Common myeloid progenitor, CD34-positive (primary cell): ENCODE measurements around the gene PRTG.

ENCODE experiments used
- CTCF ChIA-PET: fragments of 350-600 bp; sonication (Branson Sonifier 250); formaldehyde crosslinking; loops from one replicate; lab custom pipeline; 2021; ENCODE audit warnings: antibody characterized with exemption; lab: Charles Lee
- POLR2A ChIA-PET: fragments of 350-600 bp; sonication (Branson Sonifier 250); formaldehyde crosslinking; loops from one replicate; lab custom pipeline; 2021; ENCODE audit warnings: antibody characterized with exemption; lab: Charles Lee
- DNase-seq, 3 donors: peaks; one replicate each; pipeline versions ENCODE4 v3.0.0 to v3.0.0-alpha.2; 2013
- H3K27ac ChIP-seq, 2 experiments: 1 replicate in 1 of 2; 2 replicates in 1 of 2; pipeline ENCODE4 v1.7.0; 2013; ENCODE audit warnings: inconsistent platforms in 2 of 2, low read length in 2 of 2, mild to moderate bottlenecking in 2 of 2, low read depth in 1 of 2, moderate library complexity in 1 of 2; ENCODE audit not compliant: severe bottlenecking in 2 of 2, insufficient read depth in 1 of 2, poor library complexity in 1 of 2
- H3K27me3 ChIP-seq, 5 experiments: replicated peaks in 2 of 5; 1 replicate in 3 of 5; 2 replicates in 2 of 5; pipeline versions ENCODE4 v1.6.1 to v1.7.0; 2013; ENCODE audit warnings: low read length in 4 of 5, mild to moderate bottlenecking in 2 of 5, moderate library complexity in 2 of 5, inconsistent platforms in 1 of 5; ENCODE audit not compliant: insufficient read depth in 5 of 5, control insufficient read depth in 4 of 5
- H3K36me3 ChIP-seq, 4 experiments: 1 replicate in 2 of 4; 2 replicates in 2 of 4; pipeline versions ENCODE4 v1.6.1 to v1.7.0; 2013; ENCODE audit warnings: low read length in 3 of 4, control low read depth in 1 of 4, mild to moderate bottlenecking in 1 of 4; ENCODE audit not compliant: control insufficient read depth in 4 of 4, insufficient read depth in 4 of 4
- H3K4me1 ChIP-seq, 4 experiments: 1 replicate in 3 of 4; 2 replicates in 1 of 4; pipeline versions ENCODE4 v1.6.1 to v1.7.1; 2013; ENCODE audit warnings: low read length in 3 of 4, mild to moderate bottlenecking in 3 of 4, control low read depth in 1 of 4, inconsistent platforms in 1 of 4, moderate library complexity in 1 of 4; ENCODE audit not compliant: control insufficient read depth in 4 of 4, insufficient read depth in 4 of 4; ENCODE audit errors: control extremely low read depth in 1 of 4
- H3K4me3 ChIP-seq, 7 experiments: 1 replicate in 4 of 7; 2 replicates in 3 of 7; pipeline versions ENCODE4 v1.5.1 to v1.7.0; 2013; ENCODE audit warnings: mild to moderate bottlenecking in 7 of 7, low read length in 6 of 7, moderate library complexity in 6 of 7, inconsistent platforms in 2 of 7, low read depth in 2 of 7, control low read depth in 1 of 7; ENCODE audit not compliant: insufficient read depth in 4 of 7, control insufficient read depth in 1 of 7; ENCODE audit errors: extremely low read depth in 1 of 7
- H3K9me3 ChIP-seq, 5 experiments: 1 replicate in 4 of 5; 2 replicates in 1 of 5; pipeline versions ENCODE4 v1.6.1 to v1.7.1; 2013; ENCODE audit warnings: low read length in 4 of 5, mild to moderate bottlenecking in 2 of 5, inconsistent platforms in 1 of 5, low read depth in 1 of 5, moderate library complexity in 1 of 5; ENCODE audit not compliant: control insufficient read depth in 4 of 5, insufficient read depth in 2 of 5; ENCODE audit errors: control extremely low read depth in 1 of 5
- WGBS: methylation state at CpG from one replicate; pipeline ENCODE4 v1.1.5; 2013; ENCODE audit not compliant: insufficient coverage; 5-methylcytosine and 5-hydroxymethylcytosine counted together

Gene PRTG

GRCh38 chr15:55562601-55563000 is 180.4 kb downstream of the PRTG start:
- Histone ChIP-seq H3K4me3 (no peak overlapping the region), H3K9me3 (peaks cover 0 to 3% (median 0%) of the 10 kb centered on the region in 5 experiments), H3K36me3 (no peaks in the 10 kb centered on the region), H3K27me3 (no peaks in the 10 kb centered on the region), H3K27ac (no peak overlapping the region), H3K4me1 (no peaks in the 10 kb centered on the region)
- DNase-seq: no peak
- ChIA-PET POLR2A (interaction anchor here (0.6 kb wide), 1 partner anchor 59 kb away, joined by 3 read pairs; no protein-coding TSS in a partner anchor), CTCF (interaction anchor here (0.7 kb wide), 1 partner anchor 11 kb away, joined by 3 read pairs; no protein-coding TSS in a partner anchor)
- no CpG with 5 or more reads among the region's 3 CpGs for WGBS
